SK-MEL-5 (cell line): ENCODE results near the gene LMAN2L. TPM values are rescaled to one million over a fixed set of nuclear protein-coding genes. Genes with fewer than 3 reads are reported as not detected.

Experiments used
- DNase-seq: peaks from one replicate; pipeline ENCODE4 v3.0.0-alpha.2; 2016; ENCODE audit warnings: low read depth, low spot score
- in situ Hi-C: cut with HindIII; loops from 2 replicates; pipeline ENCODE4 v1.10.0; 2016; ENCODE audit warnings: low sequenced_read_pairs, high pct_unique_total_duplicates, low pct_unique_long_range_greater_than_20kb
- polyA plus RNA-seq, 2 experiments: library from polyadenylated mRNA; depleted of rRNA; stranded (reverse); fragments of >200 nt; gene quantifications; 2 replicates each; pipeline ENCODE4 v1.2.3, GENCODE V29; 2015
- total RNA-seq: library from RNA; depleted of rRNA; stranded (reverse); fragments of >200 nt; shearing (Covaris generic); gene quantifications from 2 replicates; pipeline ENCODE4 v1.2.3, GENCODE V29; 2014; rRNA removed

Gene LMAN2L, protein sequence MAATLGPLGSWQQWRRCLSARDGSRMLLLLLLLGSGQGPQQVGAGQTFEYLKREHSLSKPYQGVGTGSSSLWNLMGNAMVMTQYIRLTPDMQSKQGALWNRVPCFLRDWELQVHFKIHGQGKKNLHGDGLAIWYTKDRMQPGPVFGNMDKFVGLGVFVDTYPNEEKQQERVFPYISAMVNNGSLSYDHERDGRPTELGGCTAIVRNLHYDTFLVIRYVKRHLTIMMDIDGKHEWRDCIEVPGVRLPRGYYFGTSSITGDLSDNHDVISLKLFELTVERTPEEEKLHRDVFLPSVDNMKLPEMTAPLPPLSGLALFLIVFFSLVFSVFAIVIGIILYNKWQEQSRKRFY
- 20.1 and 21.9 TPM in 2 replicates for total RNA-seq
- 18.0 and 20.8 TPM in 2 replicates for polyA plus RNA-seq (2015; cell fraction: cytosol; rRNA removed)
- polyA plus RNA-seq (2015; cell fraction: nucleus; rRNA removed): 9.3 and 12.7 TPM in 2 replicates

DNA sequence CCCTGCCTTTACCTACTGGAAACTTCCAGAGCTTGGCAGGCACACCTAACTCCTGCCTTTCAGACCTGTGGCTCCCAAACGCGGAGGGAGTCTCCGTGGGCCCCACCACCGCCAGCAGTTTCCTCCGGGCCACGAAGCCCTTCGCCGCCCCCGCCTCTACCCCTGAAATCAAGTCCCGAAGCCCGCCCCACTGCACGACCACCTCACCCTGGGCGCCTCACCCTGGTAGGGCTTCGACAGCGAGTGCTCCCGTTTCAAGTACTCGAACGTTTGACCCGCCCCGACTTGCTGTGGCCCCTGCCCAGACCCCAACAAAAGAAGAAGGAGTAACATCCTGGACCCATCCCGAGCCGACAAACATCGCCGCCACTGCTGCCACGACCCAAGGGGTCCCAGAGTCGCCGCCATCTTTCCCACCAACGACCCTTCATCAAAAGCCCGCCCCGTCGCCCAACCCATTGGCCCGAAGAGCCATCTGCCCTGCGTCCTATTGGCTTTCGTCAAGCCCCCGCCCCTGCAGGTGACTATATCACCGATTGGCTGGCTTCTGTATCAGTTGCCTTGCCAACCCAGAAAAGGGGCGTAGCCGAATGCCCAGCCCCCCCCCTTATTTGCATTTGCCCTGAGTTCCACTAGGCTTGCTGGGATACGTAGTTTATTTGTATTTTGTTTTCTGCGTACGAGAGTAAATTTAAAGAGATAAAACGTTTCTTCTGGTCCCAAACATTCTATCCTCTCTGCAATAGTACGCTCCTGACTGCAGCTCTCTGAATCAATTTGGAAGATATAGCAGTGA lies at the start of gene LMAN2L:
LMAN2L (minus strand) TSS at position 432 of the 796 bp plus-strand sequence; CDS start at position 408, 24 bp downstream.
- peak; percentile 98 for DNase-seq
- in situ Hi-C loops: no loop called here

DNA sequence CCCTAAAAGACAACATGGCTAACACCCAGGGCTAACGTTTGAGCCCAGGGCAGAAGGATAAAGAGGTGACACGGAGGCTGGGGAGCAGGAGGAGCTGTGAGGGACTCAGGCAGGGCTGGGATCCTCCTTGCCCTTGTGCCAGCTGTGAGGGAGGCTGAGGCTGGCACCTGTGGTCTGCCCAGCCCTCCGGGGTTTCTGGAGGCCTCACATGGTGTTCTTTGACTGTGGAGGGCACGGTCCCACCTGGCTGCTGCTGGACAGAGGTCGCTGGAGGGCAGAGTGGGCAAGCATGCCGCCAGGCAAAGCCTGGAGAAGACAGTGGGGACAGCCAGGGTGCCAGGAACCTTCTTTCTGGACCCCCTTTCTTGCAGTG lies 49.4 kb upstream of the LMAN2L start:
- no peak for DNase-seq
- in situ Hi-C loops: no loop called here

DNA sequence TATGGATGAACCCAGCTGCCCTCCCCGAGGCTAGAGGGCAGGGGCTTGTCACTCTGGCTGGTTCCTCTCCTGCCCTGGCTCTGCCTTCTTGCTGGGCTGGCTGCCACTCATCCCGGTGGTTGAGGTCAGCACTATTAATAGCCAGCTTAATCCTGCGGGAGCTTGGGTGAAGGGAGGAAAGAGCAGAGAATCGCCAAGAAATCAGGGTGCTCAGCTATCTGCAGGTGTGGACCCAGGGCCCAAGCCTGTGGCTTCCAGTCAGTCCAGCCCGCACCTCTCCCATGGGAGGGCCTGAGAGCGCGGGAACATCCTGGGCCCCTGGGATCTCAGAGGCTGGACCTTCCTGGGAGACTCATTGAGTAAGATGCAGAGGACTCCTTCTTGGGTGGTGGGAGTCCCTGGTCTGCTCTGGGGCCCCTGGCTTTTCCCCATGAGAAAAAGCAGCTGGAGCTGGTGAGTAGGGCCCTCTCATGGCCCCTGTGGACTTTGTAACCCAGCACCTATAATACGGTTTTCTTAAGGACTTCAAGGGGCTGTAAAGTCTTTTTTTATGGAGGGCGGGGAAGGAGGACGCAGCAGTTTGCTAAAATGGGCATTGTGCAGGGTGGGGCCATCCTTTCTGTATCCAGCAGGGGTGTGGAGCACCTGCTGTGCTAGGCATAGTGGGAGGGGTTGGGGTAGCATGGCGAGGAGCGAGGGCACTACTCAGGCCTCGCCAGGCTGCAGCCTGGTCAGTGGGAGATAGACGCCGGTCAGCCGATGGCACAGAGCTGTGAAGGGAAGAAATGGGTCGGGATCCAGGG lies 48.8 kb upstream of the LMAN2L start:
- no peak for DNase-seq
- in situ Hi-C loops: no loop called here

DNA sequence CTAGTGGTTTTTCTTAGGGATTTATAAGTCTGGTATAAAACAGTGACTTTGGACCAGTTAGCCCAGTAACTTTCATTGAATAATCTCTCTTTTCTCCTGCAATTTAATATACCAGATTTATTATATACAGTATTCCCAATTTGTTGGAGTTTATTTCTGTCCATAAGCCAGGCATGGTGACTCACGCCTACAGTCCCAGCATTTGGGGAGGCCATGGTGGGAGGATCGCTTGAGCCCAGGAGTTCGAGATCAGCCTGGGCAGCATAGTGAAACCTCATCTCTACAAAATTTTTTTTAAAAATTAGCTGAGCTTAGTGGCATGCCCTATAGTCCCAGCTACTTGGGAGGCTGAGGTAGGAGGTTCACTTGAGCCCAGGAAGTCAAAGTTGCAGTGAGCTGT lies 47.5 kb upstream of the LMAN2L start:
- in situ Hi-C loops: no loop called here
- no peak for DNase-seq

DNA sequence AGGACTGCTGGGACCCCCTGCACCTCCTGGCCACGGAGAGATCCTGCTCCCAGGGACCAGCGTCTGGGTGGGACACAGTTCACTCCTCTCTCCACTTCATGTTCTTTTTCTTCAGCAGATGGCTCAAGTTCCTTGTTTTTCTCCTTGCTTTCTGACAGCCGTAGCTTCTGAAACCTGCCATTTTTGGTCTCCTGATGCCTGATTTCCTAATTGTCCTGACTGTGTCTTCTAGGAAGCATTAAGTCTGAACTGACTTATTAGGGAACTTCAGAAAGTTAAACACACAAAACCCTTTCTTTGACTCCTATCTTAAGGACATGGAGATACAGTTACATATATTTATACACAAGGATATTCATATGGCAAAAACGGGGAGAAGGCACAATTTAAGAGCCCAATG lies 43.5 kb upstream of the LMAN2L start:
- no peak for DNase-seq
- in situ Hi-C loops: no loop called here

DNA sequence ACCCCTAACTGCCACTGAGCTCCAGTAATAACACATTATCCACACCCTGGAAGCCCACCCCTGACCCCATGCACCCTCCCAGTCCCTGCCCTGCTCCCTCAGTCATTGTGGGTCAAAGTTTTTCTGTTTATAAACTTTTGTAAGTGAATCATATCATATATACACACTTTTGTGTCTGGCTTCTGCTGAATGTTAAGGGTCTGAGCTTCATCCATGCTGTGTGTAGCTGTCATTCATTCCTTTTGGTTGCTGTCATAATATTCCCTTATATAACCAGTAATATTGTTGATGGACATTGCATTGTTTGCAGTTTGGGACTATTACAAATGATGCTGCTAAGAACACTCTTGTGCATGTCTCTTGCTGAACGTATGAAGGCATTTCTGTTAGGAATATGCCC lies 35.3 kb upstream of the LMAN2L start:
- DNase-seq: no peak
- in situ Hi-C loops: no loop called here

DNA sequence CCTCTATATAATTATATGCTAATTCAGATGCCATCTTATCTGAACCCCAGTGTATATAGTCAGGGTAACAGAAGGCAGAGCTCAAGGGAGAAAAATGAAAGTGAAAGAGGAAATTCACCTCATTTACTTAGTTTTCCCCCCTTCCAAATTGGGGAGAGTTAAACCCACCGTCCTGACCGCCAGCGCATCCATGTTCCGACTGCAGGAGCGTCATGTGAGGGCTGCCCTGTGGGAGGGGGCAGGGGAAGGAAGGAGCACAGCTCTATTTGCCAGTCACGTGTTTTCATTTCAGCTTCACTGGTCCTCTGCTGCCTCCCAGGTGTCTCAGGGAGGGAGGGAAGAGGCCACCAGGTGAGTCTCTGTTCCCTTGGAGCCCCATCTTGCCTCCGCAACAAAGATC lies 34.1 kb upstream of the LMAN2L start:
- DNase-seq: no peak
- in situ Hi-C loops: no loop called here

DNA sequence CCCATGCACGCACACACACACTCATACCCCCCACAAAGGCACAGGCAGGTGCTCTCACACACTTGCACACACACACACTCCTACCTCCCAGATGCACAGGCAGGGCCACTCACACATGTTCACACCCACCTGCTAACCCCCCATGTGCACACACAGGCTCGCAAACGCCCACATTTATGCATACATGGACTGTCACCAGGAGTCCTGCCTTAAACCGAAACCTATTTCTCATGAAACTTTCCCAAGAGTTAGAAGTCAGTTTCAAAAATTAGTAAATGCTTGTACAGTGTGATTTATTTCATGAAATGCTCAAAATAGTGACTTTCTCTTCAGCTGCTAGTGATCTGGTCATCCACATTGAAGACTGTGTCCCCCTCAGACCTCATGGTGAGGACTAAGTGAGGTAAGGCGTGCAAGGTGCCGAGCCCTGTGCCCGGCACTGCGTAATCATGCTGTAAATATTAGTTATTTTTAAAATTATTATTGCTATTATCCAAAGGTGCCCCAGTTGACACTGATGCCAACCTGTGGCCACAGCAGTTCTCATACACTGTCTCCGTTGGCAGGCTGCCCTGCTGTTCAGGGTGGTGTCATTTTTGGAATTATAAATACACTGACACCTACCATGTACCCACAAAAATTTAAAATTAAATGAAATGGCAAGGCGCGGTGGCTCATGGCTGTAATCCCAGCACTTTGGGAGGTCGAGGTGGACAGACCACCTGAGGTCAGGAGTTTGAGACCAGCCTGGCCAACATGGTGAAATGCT lies 33.2 kb upstream of the LMAN2L start:
- in situ Hi-C loops: no loop called here

DNA sequence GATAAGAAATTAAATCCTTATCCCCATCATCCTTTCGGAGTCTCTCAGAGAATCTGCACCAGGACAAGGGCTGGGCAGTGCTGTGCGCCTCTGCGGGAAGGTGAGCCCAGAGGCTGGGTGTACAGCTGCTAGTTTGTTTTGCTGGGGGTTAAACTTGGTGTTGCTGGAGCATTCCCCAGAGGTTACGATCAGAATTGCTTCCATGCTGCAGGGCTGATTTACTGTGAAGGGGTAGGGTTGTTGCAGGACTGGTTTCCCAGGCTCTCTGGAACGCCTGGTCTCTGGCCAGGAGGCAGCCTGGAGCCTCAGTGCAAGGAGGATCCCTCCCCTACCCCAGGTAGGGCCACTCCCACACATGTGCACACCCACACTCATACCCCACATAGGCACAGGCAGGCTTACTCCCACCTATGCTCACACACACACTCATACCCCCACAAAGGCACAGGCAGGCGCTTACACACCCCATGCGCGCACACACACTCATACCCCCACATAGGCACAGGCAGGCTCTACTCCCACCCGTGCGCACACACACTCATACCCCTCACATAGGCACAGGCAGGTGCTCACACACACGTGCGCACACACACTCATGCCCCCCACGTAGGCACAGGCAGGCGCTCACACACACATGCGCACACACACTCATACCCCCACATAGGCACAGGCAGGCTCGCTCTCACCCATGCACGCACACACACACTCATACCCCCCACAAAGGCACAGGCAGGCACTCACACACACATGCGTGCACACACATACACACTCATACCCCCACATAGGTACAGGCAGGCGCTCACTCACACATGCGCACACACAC lies 32.1 kb upstream of the LMAN2L start:
- in situ Hi-C loops: no loop called here
- DNase-seq: no peak

More for the DNA sequence above, 33.2 kb upstream of the LMAN2L start:
- no peak for DNase-seq

DNA sequence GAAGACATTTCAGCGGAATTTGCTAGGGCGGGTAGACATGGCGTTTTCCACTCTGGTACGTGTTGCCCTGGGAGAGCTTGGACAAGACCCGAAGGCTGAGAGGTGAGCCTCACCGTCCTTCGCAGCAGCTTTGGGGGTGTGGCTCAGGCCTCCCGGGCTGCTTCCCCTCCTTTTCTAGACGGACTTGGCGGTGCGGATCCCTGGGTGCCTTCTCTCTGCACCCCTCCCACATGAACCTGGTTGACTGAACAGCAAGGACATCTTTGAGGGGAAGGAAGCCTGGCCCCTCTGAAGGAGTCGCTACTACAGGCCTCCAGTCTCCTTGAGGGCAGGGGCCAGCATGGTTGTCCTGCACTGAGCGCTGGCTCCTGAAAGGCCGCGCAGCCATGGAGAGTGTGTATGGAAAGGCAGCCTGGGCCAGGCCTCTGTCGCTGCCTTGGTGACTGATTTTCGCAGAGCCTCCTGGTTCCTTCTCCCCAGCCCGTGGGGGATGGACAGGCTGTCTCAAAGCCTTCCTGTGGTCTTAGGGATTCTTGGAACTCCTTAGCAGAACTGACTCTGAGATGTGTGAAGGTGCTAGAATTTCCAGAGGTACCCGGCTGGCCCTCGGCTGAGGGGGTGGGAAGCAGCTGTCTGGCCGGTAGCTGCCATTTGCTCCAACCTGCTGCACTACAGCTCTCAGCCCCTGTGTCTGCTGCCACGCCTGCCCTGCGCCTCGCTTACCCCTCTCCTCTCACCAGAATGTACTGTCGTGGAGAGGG lies 30.8 kb upstream of the LMAN2L start:
- DNase-seq: no peak
- in situ Hi-C loops: no loop called here

DNA sequence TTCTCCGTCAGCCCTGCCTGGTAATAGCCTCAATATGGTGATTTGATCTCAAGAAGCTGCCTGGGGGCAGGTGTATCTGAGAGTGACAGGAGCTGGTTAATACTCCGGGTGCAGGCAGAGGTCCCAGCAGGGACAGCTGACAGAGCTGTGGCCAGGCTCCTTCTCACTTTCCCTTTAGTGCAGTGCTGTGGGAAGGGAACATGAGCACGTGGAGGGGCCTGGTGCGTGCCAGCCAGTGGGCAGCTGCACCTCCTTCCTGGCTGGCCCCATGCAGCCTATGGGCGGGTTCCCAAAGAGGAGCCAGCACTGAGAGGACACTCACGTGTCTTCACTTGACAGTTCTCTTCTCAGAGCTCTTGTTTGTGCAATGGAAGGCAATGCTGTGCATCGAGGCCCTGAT lies 29.9 kb upstream of the LMAN2L start:
- no peak for DNase-seq

DNA sequence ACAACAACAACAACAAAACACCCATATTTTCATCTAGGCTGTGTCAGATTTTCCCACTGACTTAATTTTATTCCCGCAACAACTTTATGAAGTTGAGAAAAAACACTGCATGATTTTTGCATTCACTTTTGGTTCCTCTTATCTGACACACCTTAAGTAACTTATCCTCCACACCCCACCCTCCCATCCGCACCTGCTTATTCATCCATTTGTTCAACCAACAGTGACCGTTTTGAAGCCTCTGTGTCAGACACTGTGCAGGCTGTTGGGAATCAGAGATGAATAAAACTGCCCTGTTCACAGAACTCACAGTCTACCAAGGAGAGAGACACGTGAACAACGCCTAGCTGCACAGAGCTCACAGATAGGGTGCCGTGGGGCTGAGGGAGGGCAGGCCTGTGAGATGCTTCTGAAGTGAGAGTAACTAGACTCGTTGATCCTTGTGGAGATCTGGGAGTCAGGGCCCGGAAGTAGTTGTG lies 28.3 kb upstream of the LMAN2L start:
- in situ Hi-C loops: no loop called here

More for the DNA sequence above, 29.9 kb upstream of the LMAN2L start:
- in situ Hi-C loops: no loop called here

DNA sequence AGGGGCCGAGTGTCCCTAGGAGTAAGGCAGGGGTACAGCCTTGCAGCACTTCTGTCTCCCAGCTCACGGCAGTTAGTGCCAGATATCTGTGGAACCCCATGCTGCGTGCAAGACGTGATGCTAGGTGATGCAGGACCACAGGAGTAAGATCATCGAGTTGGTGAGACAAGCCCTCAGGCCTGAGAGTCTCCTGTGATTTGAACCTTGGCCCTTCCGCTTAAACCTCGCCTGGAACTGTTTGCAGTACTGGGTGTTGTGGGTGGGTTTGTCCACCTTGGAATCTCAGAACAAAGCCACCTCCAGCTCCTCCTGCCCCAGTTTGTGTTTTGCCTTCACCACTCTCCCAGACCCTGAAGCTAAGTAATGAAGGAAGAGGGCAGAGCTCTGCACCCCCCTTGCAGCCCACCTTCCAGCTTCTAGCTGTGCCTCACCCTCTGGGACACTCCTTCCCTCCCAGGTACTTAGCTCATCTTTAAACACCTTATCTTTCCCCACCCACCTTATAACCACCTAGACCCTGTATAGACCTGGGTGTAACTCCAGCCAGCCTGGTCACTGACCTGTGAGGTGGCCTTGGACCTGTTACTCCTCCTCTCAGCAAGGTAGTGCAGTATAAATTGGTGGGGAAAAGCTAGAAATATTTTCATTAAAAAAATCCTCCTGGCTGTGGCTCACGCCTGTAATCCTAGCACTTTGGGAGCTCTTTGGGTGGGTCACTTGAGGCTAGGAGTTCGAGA lies 27.4 kb upstream of the LMAN2L start:
- in situ Hi-C loops: no loop called here
- no peak for DNase-seq

More for the DNA sequence above, 28.3 kb upstream of the LMAN2L start:
- DNase-seq: no peak

DNA sequence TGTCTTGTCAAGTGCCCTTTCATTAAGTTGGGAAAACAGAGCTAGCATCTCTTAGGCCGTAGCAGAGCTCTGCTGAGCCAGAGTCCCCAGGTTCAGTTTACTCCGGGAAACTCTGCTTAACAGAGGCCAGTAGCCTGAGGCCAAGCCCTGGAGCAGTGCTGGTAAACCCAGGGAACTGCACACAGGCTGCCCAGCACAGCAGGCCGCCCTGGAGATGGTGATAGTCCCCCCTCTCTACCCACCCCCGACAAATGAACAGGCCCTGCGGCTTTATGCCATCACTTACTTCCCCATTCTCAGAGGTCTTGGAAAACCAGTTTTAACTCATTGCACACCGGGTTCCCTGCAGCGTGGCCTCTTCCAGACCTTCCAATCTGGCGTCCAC lies 24.4 kb upstream of the LMAN2L start:
- DNase-seq: no peak
- in situ Hi-C loops: no loop called here

DNA sequence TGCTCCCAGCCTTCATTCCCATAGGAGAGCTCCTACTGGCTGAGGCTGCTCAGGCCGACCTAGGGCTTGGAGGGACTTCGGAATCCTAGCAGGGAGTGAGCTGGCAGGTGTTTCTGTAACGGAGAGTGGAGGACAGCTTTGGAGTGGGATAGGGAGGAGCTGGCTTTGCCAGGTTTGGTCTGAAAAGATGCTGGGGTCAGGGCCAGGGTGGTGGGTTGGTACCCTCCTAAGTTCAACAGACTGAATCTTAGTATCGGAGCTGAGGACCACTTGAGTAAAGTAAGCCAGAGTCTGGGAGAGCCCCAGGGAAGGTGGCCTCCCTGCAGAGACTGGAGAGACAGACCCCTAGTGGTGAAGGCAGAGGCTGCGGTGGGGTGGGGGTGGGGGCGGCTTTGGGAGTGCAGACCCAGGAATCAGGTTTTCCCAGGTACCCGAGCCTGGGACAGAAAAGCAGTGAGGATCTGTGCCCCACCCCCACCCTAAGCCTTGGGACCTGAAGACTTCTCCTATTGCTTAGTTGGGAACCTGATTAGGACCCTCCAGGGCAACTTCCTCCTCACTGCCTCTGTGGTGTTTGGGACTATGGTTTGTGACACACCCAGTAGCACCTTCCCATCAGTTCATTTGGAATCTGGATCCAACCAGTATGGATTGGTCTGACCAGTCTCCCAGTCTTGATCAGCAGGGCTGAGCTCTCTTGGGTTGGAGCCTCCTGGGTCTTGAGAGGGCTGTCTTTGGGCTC lies 23.8 kb upstream of the LMAN2L start:
- no peak for DNase-seq
- in situ Hi-C loops: no loop called here
